Measurements from ENCODE around the gene DOLPP1.

DNA sequence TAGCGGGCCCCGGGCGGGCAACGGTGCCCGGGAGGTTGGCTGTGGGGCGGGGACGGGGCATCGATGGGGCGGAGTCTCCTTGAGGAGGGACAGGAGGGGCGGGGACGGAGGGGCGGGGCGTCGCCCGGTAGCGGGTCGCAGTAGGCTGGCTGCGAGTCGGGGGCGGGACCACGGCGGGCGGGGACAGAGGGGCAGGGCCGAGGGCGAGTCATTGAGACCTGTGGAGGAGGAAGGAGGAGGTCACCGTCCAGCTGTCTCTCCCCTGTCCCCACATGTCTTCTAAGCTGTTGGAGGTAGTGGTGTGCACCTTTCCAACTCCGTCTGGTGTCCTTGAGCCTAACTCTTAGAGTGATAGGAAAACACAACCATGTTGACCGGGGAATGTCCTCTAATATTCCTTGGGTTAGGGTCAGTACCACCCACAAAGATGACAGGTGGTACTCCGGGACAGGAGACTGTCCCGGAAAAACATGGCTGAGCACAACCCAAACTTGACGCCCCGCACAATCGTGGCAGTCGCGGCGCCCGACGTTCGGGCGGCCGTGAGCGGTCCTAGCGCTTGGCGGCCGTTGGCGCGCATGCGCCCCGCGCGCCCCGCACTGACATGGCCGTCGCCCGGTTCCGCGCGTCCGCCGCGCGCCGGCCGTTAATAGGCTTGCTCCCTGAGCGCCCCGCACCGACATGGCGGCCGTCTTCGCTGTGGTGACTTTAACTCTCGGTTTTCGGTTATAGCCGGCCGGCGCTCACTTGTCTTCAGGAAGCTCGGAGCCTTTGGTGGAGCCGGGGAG, 30.0 kb downstream of the DOLPP1 start, which contains the start of the genes CRAT and PTPA:
- no peak for TF ChIP-seq CTCF (IDR thresholded peaks at IDR 0.05)
- TF ChIP-seq ZFX (IDR thresholded peaks at IDR 0.05; ENCODE audit: borderline replicate concordance) = no peak
